HepG2 (cell line): ENCODE measurements around the gene KCNN2. TPM values are rescaled to one million over a fixed set of nuclear protein-coding genes. Genes with fewer than 3 reads are reported as not detected.

Source experiments
- ATAC-seq: fragments of 200-7000 bp; cut with Tn5 transposase; 3 replicates; pipeline ENCODE4 v1.9.1; 2020; ENCODE audit warnings: mild to moderate bottlenecking, moderate library complexity
- BruUV-seq: library from RNA; stranded (reverse); fragments of 400-500 nt; replicated peaks from 2 replicates; lab custom pipeline; 2021; lab: Mats Ljungman, UMichigan
- CTCF ChIA-PET: fragments of 300-600 bp; formaldehyde crosslinking; extraction: SDS; loops from one replicate; lab custom pipeline; 2021; ENCODE audit warnings: low total read pairs, inconsistent platforms, low intra/inter-chr PET ratio; lab: Yijun Ruan, JAX
- POLR2A ChIA-PET: fragments of 350-600 bp; sonication (Branson Sonifier 250); formaldehyde crosslinking; loops from one replicate; lab custom pipeline; 2020; ENCODE audit warnings: antibody characterized with exemption, inconsistent platforms; lab: Yijun Ruan, JAX
- DNase-seq: peaks from one replicate; pipeline ENCODE4 v3.0.0-alpha.2; 2015; ENCODE audit warnings: low spot score
- FAIRE-seq: peaks from 3 replicates; lab custom pipeline; 2011; peaks lifted over from hg19 to GRCh38; lab: Jason Lieb, UNC
- H2AFZ ChIP-seq: one replicate; pipeline ENCODE4 v1.6.1; 2011; ENCODE audit warnings: low read length, inconsistent platforms
- H3K27ac ChIP-seq: fragments of 300-600 bp; 3 replicates; pipeline ENCODE4 v1.8.0; 2011; ENCODE audit warnings: mixed run types, mild to moderate bottlenecking, mixed read lengths, low read length, inconsistent platforms; ENCODE audit not compliant: insufficient read depth; ENCODE audit errors: extremely low read length
- H3K27me3 ChIP-seq, 2 experiments: fragments of 200-600 bp in 1 of 2; 2 replicates in 1 of 2; 3 replicates in 1 of 2; pipeline versions ENCODE4 v1.6.0 to v1.8.0; 2011; ENCODE audit warnings: low read length in 2 of 2, mild to moderate bottlenecking in 2 of 2, moderate library complexity in 2 of 2, inconsistent platforms in 1 of 2; ENCODE audit not compliant: insufficient read depth in 2 of 2, control insufficient read depth in 1 of 2
- H3K36me3 ChIP-seq, 2 experiments: fragments of 200-600 bp in 1 of 2; replicated peaks in 1 of 2; 2 replicates in 1 of 2; 3 replicates in 1 of 2; pipeline versions ENCODE4 v1.5.1 to v1.8.0; 2011; ENCODE audit warnings: low read length in 2 of 2, inconsistent platforms in 1 of 2; ENCODE audit not compliant: insufficient read depth in 2 of 2, control insufficient read depth in 1 of 2
- H3K4me1 ChIP-seq: 2 replicates; pipeline ENCODE4 v1.5.1; 2012; ENCODE audit warnings: low read length, inconsistent platforms; ENCODE audit not compliant: insufficient read depth
- H3K4me2 ChIP-seq: 2 replicates; pipeline ENCODE4 v1.6.0; 2011; ENCODE audit warnings: low read depth, low read length, inconsistent platforms
- H3K4me3 ChIP-seq, 3 experiments: fragments of 200-600 bp in 1 of 3; sonication (generic), shearing (Covaris generic) in 1 of 3; replicated peaks in 1 of 3; 2 replicates each; pipeline ENCODE4 v1.5.1; 2011 to 2016; ENCODE audit warnings: low read length in 3 of 3, inconsistent platforms in 2 of 3, low read depth in 2 of 3, mild to moderate bottlenecking in 2 of 3, control low read depth in 1 of 3, mixed read lengths in 1 of 3; ENCODE audit not compliant: insufficient read depth in 1 of 3
- H3K79me2 ChIP-seq: one replicate; pipeline ENCODE4 v1.6.1; 2011; ENCODE audit warnings: low read length, inconsistent platforms; ENCODE audit not compliant: insufficient read depth
- H3K9ac ChIP-seq: 2 replicates; pipeline ENCODE4 v1.6.0; 2011; ENCODE audit warnings: mild to moderate bottlenecking, low read depth, low read length, inconsistent platforms; ENCODE audit not compliant: insufficient read depth
- H3K9me3 ChIP-seq: 2 replicates; pipeline ENCODE4 v1.5.1; 2012; ENCODE audit warnings: mild to moderate bottlenecking, low read length
- H4K20me1 ChIP-seq: 2 replicates; pipeline ENCODE4 v1.6.0; 2011; ENCODE audit warnings: inconsistent platforms, mild to moderate bottlenecking, low read length, moderate library complexity; ENCODE audit not compliant: insufficient read depth
- NCOA1 ChIP-seq: sonication (generic); formaldehyde crosslinking; IDR thresholded peaks from 2 replicates; pipeline ENCODE4 v1.9.0; 2021; ENCODE audit warnings: missing genetic modification reagents
- NRL ChIP-seq: sonication (generic); formaldehyde crosslinking; IDR thresholded peaks from 2 replicates; pipeline ENCODE4 v1.5.0; 2020; ENCODE audit warnings: missing genetic modification reagents, mild to moderate bottlenecking, moderate library complexity, borderline replicate concordance
- RARG ChIP-seq: sonication (generic); formaldehyde crosslinking; IDR thresholded peaks from 2 replicates; pipeline ENCODE4 v1.4.0; 2020; ENCODE audit warnings: low read depth, mild to moderate bottlenecking, missing genetic modification reagents
- RBAK ChIP-seq: sonication (generic); formaldehyde crosslinking; IDR thresholded peaks from 2 replicates; pipeline ENCODE4 v1.5.1; 2020; ENCODE audit warnings: mild to moderate bottlenecking, missing genetic modification reagents
- RFXAP ChIP-seq: sonication (generic); formaldehyde crosslinking; IDR thresholded peaks from 2 replicates; pipeline ENCODE4 v1.4.0; 2020; ENCODE audit warnings: missing genetic modification reagents, borderline replicate concordance
- SIN3B ChIP-seq: fragments of 150-350 bp; IDR thresholded peaks from 2 replicates; pipeline ENCODE4 v1.6.1; 2014; ENCODE audit warnings: low read length
- ZNF3 ChIP-seq: IDR thresholded peaks from 2 replicates; pipeline ENCODE4 v1.7.0; 2017; ENCODE audit warnings: inconsistent platforms
- ZNF343 ChIP-seq: sonication (generic); formaldehyde crosslinking; IDR thresholded peaks from 2 replicates; pipeline ENCODE4 v1.4.0; 2020; ENCODE audit warnings: mild to moderate bottlenecking, missing genetic modification reagents
- ZNF546 ChIP-seq: sonication (generic); formaldehyde crosslinking; conservative IDR thresholded peaks from 2 replicates; pipeline ENCODE4 v1.8.1; 2023; ENCODE audit warnings: mild to moderate bottlenecking, missing genetic modification reagents
- ZNF687 ChIP-seq: sonication (generic); formaldehyde crosslinking; IDR thresholded peaks from 2 replicates; pipeline ENCODE4 v1.5.1; 2020; ENCODE audit warnings: mild to moderate bottlenecking, missing genetic modification reagents, moderate library complexity
- ZNF788 ChIP-seq: sonication (generic); formaldehyde crosslinking; IDR thresholded peaks from 2 replicates; pipeline ENCODE4 v1.5.0; 2020; ENCODE audit warnings: mild to moderate bottlenecking, missing genetic modification reagents, borderline replicate concordance
- WGBS: methylation state at CpG from one replicate; pipeline ENCODE4 v1.1.6; 2017; ENCODE audit warnings: low lambda C conversion rate; 5-methylcytosine and 5-hydroxymethylcytosine counted together
- in situ Hi-C: cut with HindIII; loops from 2 replicates; pipeline ENCODE4 v1.10.0; 2017; ENCODE audit warnings: low pct_unique_long_range_greater_than_20kb; ENCODE audit not compliant: extremely low pct_ligation_motif_present
- intact Hi-C: fragments of 100-400 bp; cut with micrococcal nuclease; formaldehyde crosslinking; loops from one replicate; pipeline ENCODE4 v1.10.0; 2022; ENCODE audit not compliant: unreplicated experiment
- polyA plus RNA-seq, 8 experiments: library from polyadenylated mRNA; depleted of rRNA in 3 of 8; stranded (reverse) in 7 of 8; unstranded in 1 of 8; fragments of >200 nt; fragmentation: Illumina TruSeq in 4 of 8; extraction: Trizol in 4 of 8; gene quantifications; 2 replicates each; pipeline versions ENCODE4 v1.2.1 to v1.2.3, GENCODE V29; 2011 to 2016; ENCODE audit warnings: low read depth in 4 of 8, missing spikeins in 1 of 8, mixed read lengths in 1 of 8; ENCODE audit not compliant: insufficient read depth in 1 of 8
- total RNA-seq, 5 experiments: library from RNA; depleted of rRNA; stranded (reverse); fragments of >200 nt; fragmentation: Illumina TruSeq; extraction: Trizol; gene quantifications; 2 replicates each; pipeline ENCODE4 v1.2.3, GENCODE V29; 2016; ENCODE audit warnings: low read depth in 1 of 5

Gene KCNN2
- total and polyA plus RNA-seq, 2 of the 13 experiments (the other 11 are each of a cell fraction or from before 2014, with no cell fraction given), result not detected

DNA sequence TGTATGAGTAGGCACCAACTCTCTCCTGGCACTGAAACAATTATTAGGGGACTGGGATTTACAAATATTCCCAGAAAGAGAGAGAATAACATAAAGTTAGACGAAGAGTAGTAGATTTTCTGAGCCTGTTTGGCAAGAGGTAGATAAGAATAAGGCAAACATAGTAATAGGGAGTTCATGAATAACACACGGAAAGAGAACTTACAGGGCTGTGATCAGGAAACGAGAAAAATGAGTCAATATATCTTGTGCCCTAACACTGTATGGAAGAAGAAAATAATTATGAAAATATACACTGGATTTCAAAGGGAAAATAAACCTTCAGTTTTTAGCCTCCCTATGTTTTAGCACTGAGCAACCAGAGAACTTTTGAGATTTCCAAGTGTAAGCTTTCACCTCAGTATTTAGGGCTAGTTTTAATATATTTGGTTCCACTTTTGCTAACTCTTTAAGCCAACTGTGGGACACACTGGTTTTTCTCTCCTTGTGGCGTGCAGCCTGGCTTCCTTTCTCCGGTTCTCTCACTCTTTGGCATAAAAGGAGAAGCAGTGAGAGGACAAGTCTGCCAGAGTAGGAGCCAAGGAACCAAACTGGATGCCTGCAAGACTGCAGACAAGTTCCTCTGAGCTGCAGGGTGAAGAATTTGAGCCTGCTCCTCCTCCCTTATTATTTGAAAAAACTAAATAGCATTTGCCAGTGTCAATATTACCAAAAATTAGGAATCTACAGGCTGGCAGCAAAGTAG lies 6.6 kb upstream of the KCNN2 start:
- Histone ChIP-seq H3K27ac (no peak overlapping the region), H3K36me3 (no peaks in the 10 kb centered on the region), H3K79me2 (no peaks in the 10 kb centered on the region), H3K9me3 (no peaks in the 10 kb centered on the region), H3K4me2 (no peak overlapping the region), H3K27me3 (peaks cover 0 to 5% of the 10 kb centered on the region in 2 experiments; a peak in 2 of 5 replicates), H2AFZ (no peak overlapping the region), H4K20me1 (no peaks in the 10 kb centered on the region), H3K4me1 (no peaks in the 10 kb centered on the region), H3K4me3 (no peak overlapping the region), H3K9ac (no peak overlapping the region)
- ChIA-PET POLR2A (no interaction called here), CTCF (no interaction called here)
- in situ Hi-C loops, result no loop called here
- intact Hi-C loops, result no loop called here
- TF ChIP-seq NCOA1 (CRISPR knock-in tag), result no peak
- no peak for TF ChIP-seq ZNF546 (CRISPR knock-in tag)
- TF ChIP-seq RBAK (CRISPR knock-in tag), result no peak
- no peak for TF ChIP-seq SIN3B
- no peak for TF ChIP-seq ZNF343 (CRISPR knock-in tag)
- TF ChIP-seq RFXAP (CRISPR knock-in tag), result no peak
- no peak for TF ChIP-seq ZNF3
- TF ChIP-seq NRL (CRISPR knock-in tag), result no peak
- no peak for TF ChIP-seq RARG (CRISPR knock-in tag)
- no peak for TF ChIP-seq ZNF788 (CRISPR knock-in tag)
- no peak for TF ChIP-seq ZNF687 (CRISPR knock-in tag)
- WGBS, result 2% methylated on average over 5 of the region's 5 CpGs
- DNase-seq (no peak), FAIRE-seq (no peak), ATAC-seq (no peak)
- no TSS peak for BruUV-seq
